A549 (cell line): ENCODE measurements around the gene MFAP3L. TPM values are rescaled to one million over a fixed set of nuclear protein-coding genes. Genes with fewer than 3 reads are reported as not detected.

Experiments
- ATAC-seq, 2 experiments: fragments of 200-7000 bp in 1 of 2; fragments of >200 bp in 1 of 2; cut with Nextera tagmentation in 1 of 2; cut with Tn5 transposase in 1 of 2; 3 replicates each; pipeline versions ENCODE4 v1.8.0 to v1.9.1; 2018 to 2020; ENCODE audit warnings: mild to moderate bottlenecking in 1 of 2, moderate library complexity in 1 of 2
- CTCF ChIA-PET: fragments of 300-600 bp; sonication (Branson Sonifier 250); formaldehyde crosslinking; extraction: SDS; loops from one replicate; lab custom pipeline; 2021; ENCODE audit warnings: antibody characterized with exemption, inconsistent platforms; lab: Yijun Ruan, JAX
- POLR2A ChIA-PET: fragments of 350-600 bp; formaldehyde crosslinking; extraction: SDS; loops from one replicate; lab custom pipeline; 2021; ENCODE audit warnings: antibody characterized with exemption, inconsistent platforms; lab: Yijun Ruan, JAX
- DNase-seq, 2 experiments: peaks; one replicate each; pipeline versions ENCODE4 v3.0.0 to v3.0.0-alpha.2; 2011 to 2016; ENCODE audit warnings: low read depth in 1 of 2, low spot score in 1 of 2
- FAIRE-seq: peaks from 2 replicates; lab custom pipeline; 2011; peaks lifted over from hg19 to GRCh38; lab: Jason Lieb, UNC
- H3K27ac ChIP-seq, 2 experiments: fragments of >200 bp; sonication (Bioruptor Twin); formaldehyde crosslinking; 3 replicates each; pipeline ENCODE4 v1.5.1; 2016 to 2017
- H3K4me1 ChIP-seq: fragments of >200 bp; sonication (Bioruptor Twin); formaldehyde crosslinking; 3 replicates; pipeline ENCODE4 v1.6.1; 2016
- H3K4me2 ChIP-seq: fragments of >200 bp; sonication (Bioruptor Twin); formaldehyde crosslinking; 3 replicates; pipeline ENCODE4 v1.6.1; 2016
- H3K4me3 ChIP-seq: fragments of >200 bp; sonication (Bioruptor Twin); formaldehyde crosslinking; 3 replicates; pipeline ENCODE4 v1.5.1; 2016
- H3K9me3 ChIP-seq: fragments of >200 bp; sonication (Bioruptor Twin); formaldehyde crosslinking; 3 replicates; pipeline ENCODE4 v1.6.1; 2016
- BHLHE40 ChIP-seq: IDR thresholded peaks from 2 replicates; pipeline ENCODE4 v1.6.1; 2012; ENCODE audit warnings: low read depth, low read length, inconsistent platforms
- CHD2 ChIP-seq: fragments of 150-350 bp; IDR thresholded peaks from 2 replicates; pipeline ENCODE4 v1.6.1; 2014; ENCODE audit warnings: low read length; ENCODE audit not compliant: partially characterized antibody
- CTCF ChIP-seq: fragments of >200 bp; sonication (Bioruptor Twin); formaldehyde crosslinking; IDR thresholded peaks from 3 replicates; pipeline ENCODE4 v1.5.1; 2016
- EHF ChIP-seq: fragments of 250-450 bp; sonication (Bioruptor Pico); IDR thresholded peaks from 2 replicates; pipeline ENCODE4 v1.5.0; 2020; ENCODE audit warnings: mild to moderate bottlenecking
- EHMT2 ChIP-seq: fragments of 200-600 bp; sonication (generic); IDR thresholded peaks from 2 replicates; pipeline ENCODE4 v1.6.1; 2016; ENCODE audit warnings: antibody characterized with exemption, low read depth, mild to moderate bottlenecking, moderate library complexity
- ELK1 ChIP-seq: fragments of 150-350 bp; IDR thresholded peaks from 2 replicates; pipeline ENCODE4 v1.6.1; 2014; ENCODE audit warnings: low read depth, mild to moderate bottlenecking, low read length
- EP300 ChIP-seq, 2 experiments: fragments of >200 bp; sonication (Bioruptor Twin); formaldehyde crosslinking; IDR thresholded peaks; 2 replicates in 1 of 2; 3 replicates in 1 of 2; pipeline ENCODE4 v1.6.1; 2016 to 2017
- ESRRA ChIP-seq: fragments of 150-350 bp; IDR thresholded peaks from 2 replicates; pipeline ENCODE4 v1.6.1; 2014; ENCODE audit warnings: mild to moderate bottlenecking, low read length, borderline replicate concordance
- FOSL2 ChIP-seq, 2 experiments: fragments of 450-650 bp in 1 of 2; fragments of >200 bp in 1 of 2; sonication (Bioruptor Twin) in 1 of 2; formaldehyde crosslinking; IDR thresholded peaks; 2 replicates each; pipeline versions ENCODE4 v1.5.0 to v1.6.1; 2016 to 2020; ENCODE audit warnings: mild to moderate bottlenecking in 1 of 2, moderate library complexity in 1 of 2
- GATA3 ChIP-seq: IDR thresholded peaks from 2 replicates; pipeline ENCODE4 v1.6.1; 2012; ENCODE audit warnings: borderline replicate concordance
- HES2 ChIP-seq: fragments of >200 bp; sonication (Bioruptor Twin); formaldehyde crosslinking; IDR thresholded peaks from 2 replicates; pipeline ENCODE4 v1.6.1; 2016
- HOXB13 ChIP-seq: fragments of 250-450 bp; sonication (Bioruptor Pico); IDR thresholded peaks from 2 replicates; pipeline ENCODE4 v1.5.0; 2020; ENCODE audit warnings: low read depth, mild to moderate bottlenecking, moderate library complexity
- HOXB5 ChIP-seq: fragments of 250-450 bp; sonication (Bioruptor Pico); IDR thresholded peaks from 2 replicates; pipeline ENCODE4 v1.5.0; 2020; ENCODE audit warnings: mild to moderate bottlenecking, moderate library complexity
- JUN ChIP-seq, 2 experiments: fragments of >200 bp; sonication (Bioruptor Twin); formaldehyde crosslinking; IDR thresholded peaks; 2 replicates in 1 of 2; 3 replicates in 1 of 2; pipeline ENCODE4 v1.6.1; 2016 to 2017
- KDM1A ChIP-seq: fragments of 200-600 bp; sonication (generic); IDR thresholded peaks from 2 replicates; pipeline ENCODE4 v1.6.1; 2016; ENCODE audit warnings: low read depth, mild to moderate bottlenecking
- KDM5A ChIP-seq: fragments of 200-600 bp; sonication (generic); IDR thresholded peaks from 2 replicates; pipeline ENCODE4 v1.6.1; 2016; ENCODE audit warnings: antibody characterized with exemption, mild to moderate bottlenecking
- MAFK ChIP-seq: fragments of 450-650 bp; IDR thresholded peaks from 2 replicates; pipeline ENCODE4 v1.6.1; 2014; ENCODE audit not compliant: partially characterized antibody
- MAZ ChIP-seq: fragments of 150-350 bp; IDR thresholded peaks from 2 replicates; pipeline ENCODE4 v1.6.1; 2014; ENCODE audit warnings: antibody characterized with exemption, low read depth, low read length, borderline replicate concordance
- MYC ChIP-seq: IDR thresholded peaks from 2 replicates; pipeline ENCODE4 v1.6.1; 2012; ENCODE audit warnings: mild to moderate bottlenecking, inconsistent platforms, low read length, improper control_type of control experiment, borderline replicate concordance
- NR3C1 ChIP-seq: fragments of >200 bp; sonication (Bioruptor Twin); formaldehyde crosslinking; IDR thresholded peaks from 3 replicates; pipeline ENCODE4 v1.6.1; 2017
- PHF8 ChIP-seq: fragments of 200-600 bp; sonication (generic); IDR thresholded peaks from 2 replicates; pipeline ENCODE4 v1.6.1; 2016; ENCODE audit warnings: low read depth, mild to moderate bottlenecking, antibody characterized with exemption, moderate library complexity, borderline replicate concordance
- POLR2A ChIP-seq: IDR thresholded peaks from 2 replicates; pipeline ENCODE4 v1.6.1; 2012; ENCODE audit warnings: mild to moderate bottlenecking, low read length
- POLR2AphosphoS2 ChIP-seq: conservative IDR thresholded peaks from 2 replicates; pipeline ENCODE4 v1.6.1; 2012; ENCODE audit warnings: low read length, improper control_type of control experiment, inconsistent platforms
- RARB ChIP-seq: fragments of 250-450 bp; sonication (Bioruptor Pico); IDR thresholded peaks from 2 replicates; pipeline ENCODE4 v1.8.0; 2021; ENCODE audit warnings: mild to moderate bottlenecking, moderate library complexity
- RCOR1 ChIP-seq: fragments of 150-350 bp; IDR thresholded peaks from 2 replicates; pipeline ENCODE4 v1.6.1; 2014; ENCODE audit warnings: antibody characterized with exemption, low read length, low read depth
- RNF2 ChIP-seq: fragments of 200-600 bp; sonication (generic); IDR thresholded peaks from 2 replicates; pipeline ENCODE4 v1.6.1; 2016; ENCODE audit warnings: low read depth, mild to moderate bottlenecking, antibody characterized with exemption, moderate library complexity, borderline replicate concordance
- SMC3 ChIP-seq: fragments of >200 bp; sonication (Bioruptor Twin); formaldehyde crosslinking; IDR thresholded peaks from 3 replicates; pipeline ENCODE4 v1.6.1; 2018; ENCODE audit warnings: inconsistent platforms
- TFCP2L1 ChIP-seq: fragments of 250-450 bp; sonication (Bioruptor Pico); IDR thresholded peaks from 2 replicates; pipeline ENCODE4 v1.5.0; 2021; ENCODE audit warnings: mild to moderate bottlenecking
- ZC3H11A ChIP-seq: fragments of 450-650 bp; IDR thresholded peaks from 2 replicates; pipeline ENCODE4 v1.6.1; 2014; ENCODE audit warnings: antibody characterized with exemption, mild to moderate bottlenecking
- ZFP36 ChIP-seq: fragments of 450-650 bp; IDR thresholded peaks from 2 replicates; pipeline ENCODE4 v1.6.1; 2014; ENCODE audit warnings: borderline replicate concordance; ENCODE audit not compliant: partially characterized antibody
- WGBS: methylation state at CpG from one replicate; pipeline ENCODE4 v1.1.6; 2017; ENCODE audit errors: missing lambda C conversion rate; 5-methylcytosine and 5-hydroxymethylcytosine counted together
- polyA plus RNA-seq, 4 experiments: library from polyadenylated mRNA; depleted of rRNA in 3 of 4; stranded (reverse); fragments of >200 nt; fragmentation: RNase III in 1 of 4; extraction: RNeasy Plus Mini Kit Qiagen cat#74134 plus additional on column Dnase treatment in 1 of 4; gene quantifications; 2 replicates in 3 of 4; 3 replicates in 1 of 4; pipeline ENCODE4 v1.2.3, GENCODE V29; 2011 to 2017
- TF ChIP-seq, protein P1 (sequence below): IDR thresholded peaks from 2 replicates; pipeline ENCODE4 v1.6.1; 2012; ENCODE audit warnings: low read depth, borderline replicate concordance
- TF ChIP-seq, protein P2 (sequence below): IDR thresholded peaks from 2 replicates; pipeline ENCODE4 v1.6.1; 2012

MFAP3L gene
- polyA plus RNA-seq, 2 of the 4 experiments (the other 2 are of a cell fraction) = 7.0 to 7.5 TPM

GRCh38 chr4:170038232-170038631, 12.0 kb upstream of the MFAP3L start:
- no peaks in the 10 kb centered on the region for H3K4me1 ChIP-seq
- H3K9me3 ChIP-seq = no peaks in the 10 kb centered on the region
- no peak overlapping the region for H3K4me3 ChIP-seq
- FAIRE-seq (no peak), DNase-seq (no peak), ATAC-seq (no peak)
- H3K27ac ChIP-seq = no peak overlapping the region
- ChIA-PET POLR2A (no interaction called here), CTCF (interaction anchor here (0.5 to 1.8 kb wide), 3 partner anchors 9 to 241 kb away, joined by 3 to 4 read pairs (median 3); no protein-coding TSS in a partner anchor)
- no peak overlapping the region for H3K4me2 ChIP-seq
- TF ChIP-seq ESRRA (no peak), MAFK (no peak), JUN (IDR thresholded peaks at IDR 0.05) (no peak), CTCF (no peak), SMC3 (no peak), ZC3H11A (no peak), FOSL2 (IDR thresholded peaks at IDR 0.05) (no peak), FOSL2 (CRISPR knock-in tag; IDR thresholded peaks at IDR 0.05) (no peak), KDM1A (no peak), EHMT2 (no peak), NR3C1 (no peak), MAZ (no peak), RARB (CRISPR knock-in tag) (no peak), BHLHE40 (no peak)
- TF ChIP-seq, protein P1, sequence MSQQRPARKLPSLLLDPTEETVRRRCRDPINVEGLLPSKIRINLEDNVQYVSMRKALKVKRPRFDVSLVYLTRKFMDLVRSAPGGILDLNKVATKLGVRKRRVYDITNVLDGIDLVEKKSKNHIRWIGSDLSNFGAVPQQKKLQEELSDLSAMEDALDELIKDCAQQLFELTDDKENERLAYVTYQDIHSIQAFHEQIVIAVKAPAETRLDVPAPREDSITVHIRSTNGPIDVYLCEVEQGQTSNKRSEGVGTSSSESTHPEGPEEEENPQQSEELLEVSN = no peak
- TF ChIP-seq, protein P2, sequence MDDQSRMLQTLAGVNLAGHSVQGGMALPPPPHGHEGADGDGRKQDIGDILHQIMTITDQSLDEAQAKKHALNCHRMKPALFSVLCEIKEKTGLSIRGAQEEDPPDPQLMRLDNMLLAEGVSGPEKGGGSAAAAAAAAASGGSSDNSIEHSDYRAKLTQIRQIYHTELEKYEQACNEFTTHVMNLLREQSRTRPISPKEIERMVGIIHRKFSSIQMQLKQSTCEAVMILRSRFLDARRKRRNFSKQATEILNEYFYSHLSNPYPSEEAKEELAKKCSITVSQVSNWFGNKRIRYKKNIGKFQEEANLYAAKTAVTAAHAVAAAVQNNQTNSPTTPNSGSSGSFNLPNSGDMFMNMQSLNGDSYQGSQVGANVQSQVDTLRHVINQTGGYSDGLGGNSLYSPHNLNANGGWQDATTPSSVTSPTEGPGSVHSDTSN = no peak
- WGBS = 78% methylated on average over 7 of the region's 7 CpGs

- WGBS = 5% methylated on average over 1 of the region's 1 CpG
- no peak for FAIRE-seq
- H3K9me3 ChIP-seq = no peaks in the 10 kb centered on the region
- no peak for DNase-seq
- no peaks in the 10 kb centered on the region for H3K4me1 ChIP-seq
- TF ChIP-seq MAFK = no peak
- TF ChIP-seq HES2 = no peak
- no peak for TF ChIP-seq KDM5A
- no peak for TF ChIP-seq EP300 (IDR thresholded peaks at IDR 0.05)
- no peak for TF ChIP-seq POLR2A
- no peak for TF ChIP-seq CHD2
- CTCF ChIA-PET = interaction anchor here (0.5 to 1.8 kb wide), 2 partner anchors 220 to 241 kb away, joined by 3 to 4 read pairs; no protein-coding TSS in a partner anchor
- POLR2A ChIA-PET = no interaction called here
- H3K27ac ChIP-seq = no peak overlapping the region
- no peak for ATAC-seq
- no peak overlapping the region for H3K4me3 ChIP-seq
- no peak overlapping the region for H3K4me2 ChIP-seq
These were observed 11.3 kb upstream of the MFAP3L start for GRCh38 chr4:170037481-170037880.

DNA sequence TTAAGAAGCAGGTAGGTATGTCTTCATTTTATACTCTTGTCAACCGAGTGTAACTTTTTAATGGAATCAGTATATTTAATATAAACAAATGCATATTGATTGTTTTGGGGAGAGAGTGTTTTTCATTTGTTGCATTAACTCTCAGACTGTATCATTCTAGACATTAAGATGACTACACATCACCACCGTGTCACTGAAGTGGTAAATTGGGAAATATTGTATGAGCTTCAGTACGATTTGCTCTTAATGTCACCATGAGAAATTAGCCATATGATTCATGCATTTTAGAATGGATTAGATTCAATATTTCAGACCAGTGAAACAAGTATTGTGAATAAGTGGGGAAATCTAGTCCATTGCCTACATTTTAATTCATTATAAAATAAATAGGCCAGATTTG, 9.7 kb upstream of the MFAP3L start:
- Histone ChIP-seq H3K27ac (no peak overlapping the region), H3K4me3 (no peak overlapping the region)
- DNase-seq = no peak
- ChIA-PET POLR2A (no interaction called here), CTCF (no interaction called here)
- WGBS = 39% methylated on average over 3 of the region's 3 CpGs
- ATAC-seq = no peak
- FAIRE-seq = no peak
- TF ChIP-seq MYC (no peak), HOXB13 (CRISPR knock-in tag) (no peak), ELK1 (no peak), RARB (CRISPR knock-in tag) (no peak), RNF2 (no peak), GATA3 (no peak), EHF (CRISPR knock-in tag) (no peak), ZFP36 (no peak), RCOR1 (no peak), TFCP2L1 (CRISPR knock-in tag) (no peak), POLR2AphosphoS2 (no peak), SMC3 (no peak), PHF8 (no peak), HOXB5 (CRISPR knock-in tag) (no peak)
- TF ChIP-seq, all 56 proteins: peak for 0
- Histone ChIP-seq H3K4me2 (no peak overlapping the region), H3K4me1 (no peaks in the 10 kb centered on the region), H3K9me3 (no peaks in the 10 kb centered on the region)
